GM12878 (cell line): ENCODE results near the gene PCCA. TPM values are rescaled to one million over a fixed set of nuclear protein-coding genes. Genes with fewer than 3 reads are reported as not detected.

Experiments used
- ATAC-seq: fragments of 200-7000 bp; cut with Tn5 transposase; 3 replicates; pipeline ENCODE4 v1.9.1; 2020; ENCODE audit warnings: mild to moderate bottlenecking, moderate library complexity
- BruUV-seq: library from RNA; stranded (reverse); fragments of 400-500 nt; replicated peaks from 2 replicates; lab custom pipeline; 2021; lab: Mats Ljungman, UMichigan
- CTCF ChIA-PET: fragments of 300-600 bp; sonication (Branson Sonifier 250); formaldehyde crosslinking; extraction: SDS; loops from one replicate; lab custom pipeline; 2021; ENCODE audit warnings: inconsistent platforms; lab: Yijun Ruan, JAX
- POLR2A ChIA-PET: fragments of 350-600 bp; formaldehyde crosslinking; extraction: SDS; loops from one replicate; lab custom pipeline; 2021; ENCODE audit warnings: inconsistent platforms; lab: Charles Lee
- RAD21 ChIA-PET: fragments of 300-600 bp; sonication (Branson Sonifier 250); formaldehyde crosslinking; loops from one replicate; lab custom pipeline; 2023; ENCODE audit warnings: antibody characterized with exemption; ENCODE audit not compliant: unreplicated experiment; lab: Charles Lee
- SMC1A ChIA-PET: fragments of 300-600 bp; sonication (Branson Sonifier 250); formaldehyde crosslinking; loops from one replicate; lab custom pipeline; 2023; ENCODE audit not compliant: unreplicated experiment, uncharacterized antibody; lab: Charles Lee
- DNase-seq: peaks from one replicate; pipeline ENCODE4 v3.0.0-alpha.2; 2011; ENCODE audit warnings: low read depth, low spot score
- FAIRE-seq: peaks from 3 replicates; lab custom pipeline; 2011; peaks lifted over from hg19 to GRCh38; lab: Jason Lieb, UNC
- H2AFZ ChIP-seq: 2 replicates; pipeline ENCODE4 v1.6.0; 2011; ENCODE audit warnings: low read depth, low read length, control low read depth; ENCODE audit not compliant: control insufficient read depth
- H3K27ac ChIP-seq: 2 replicates; pipeline ENCODE4 v1.5.1; 2011; ENCODE audit warnings: control low read depth; ENCODE audit not compliant: control insufficient read depth, insufficient read depth
- H3K27me3 ChIP-seq, 2 experiments: replicated peaks in 1 of 2; 2 replicates each; pipeline versions ENCODE4 v1.6.0 to v1.6.1; 2011; ENCODE audit warnings: low read length in 1 of 2; ENCODE audit not compliant: control insufficient read depth in 2 of 2, insufficient read depth in 2 of 2
- H3K36me3 ChIP-seq, 2 experiments: 2 replicates each; pipeline ENCODE4 v1.5.1; 2011; ENCODE audit warnings: low read length in 1 of 2; ENCODE audit not compliant: control insufficient read depth in 2 of 2, insufficient read depth in 2 of 2
- H3K4me1 ChIP-seq: 2 replicates; pipeline ENCODE4 v1.6.1; 2011; ENCODE audit warnings: mild to moderate bottlenecking, low read length, moderate library complexity, mixed read lengths; ENCODE audit not compliant: control insufficient read depth, insufficient read depth
- H3K4me2 ChIP-seq: 2 replicates; pipeline ENCODE4 v1.6.0; 2011; ENCODE audit warnings: control low read depth; ENCODE audit not compliant: control insufficient read depth, insufficient read depth
- H3K4me3 ChIP-seq: fragments of 200-600 bp; sonication (generic); 2 replicates; pipeline ENCODE4 v1.5.1; 2016
- H3K79me2 ChIP-seq: 2 replicates; pipeline ENCODE4 v1.6.0; 2011; ENCODE audit warnings: low read length; ENCODE audit not compliant: control insufficient read depth, insufficient read depth
- H3K9ac ChIP-seq: 2 replicates; pipeline ENCODE4 v1.8.0; 2011; ENCODE audit warnings: low read length, control low read depth, mixed read lengths; ENCODE audit not compliant: control insufficient read depth, insufficient read depth
- H3K9me3 ChIP-seq: replicated peaks from 3 replicates; pipeline ENCODE4 v1.5.1; 2011; ENCODE audit warnings: mild to moderate bottlenecking, low read length; ENCODE audit not compliant: control insufficient read depth, insufficient read depth
- H4K20me1 ChIP-seq: 2 replicates; pipeline ENCODE4 v1.6.0; 2011; ENCODE audit not compliant: control insufficient read depth, insufficient read depth
- BCL11A ChIP-seq: IDR thresholded peaks from 2 replicates; pipeline ENCODE4 v1.6.1; 2011; ENCODE audit warnings: low read depth, low read length
- GATAD2B ChIP-seq: fragments of 450-650 bp; conservative IDR thresholded peaks from 2 replicates; pipeline ENCODE4 v1.6.1; 2017; ENCODE audit warnings: low read depth, mild to moderate bottlenecking, moderate library complexity
- IRF5 ChIP-seq: fragments of 450-650 bp; IDR thresholded peaks from 2 replicates; pipeline ENCODE4 v1.6.1; 2017; ENCODE audit warnings: borderline replicate concordance
- NKRF ChIP-seq: fragments of 450-650 bp; conservative IDR thresholded peaks from 2 replicates; pipeline ENCODE4 v1.6.1; 2017; ENCODE audit warnings: mild to moderate bottlenecking, moderate library complexity
- RB1 ChIP-seq: fragments of 450-650 bp; formaldehyde crosslinking; IDR thresholded peaks from 2 replicates; pipeline ENCODE4 v1.6.1; 2017; ENCODE audit warnings: mild to moderate bottlenecking, borderline replicate concordance
- SMC3 ChIP-seq: IDR thresholded peaks from 2 replicates; pipeline ENCODE4 v1.6.1; 2011; ENCODE audit warnings: low read length, improper control_type of control experiment, borderline replicate concordance
- ZNF24 ChIP-seq: fragments of 450-650 bp; IDR thresholded peaks from 2 replicates; pipeline ENCODE4 v1.6.1; 2017; ENCODE audit warnings: antibody characterized with exemption, mild to moderate bottlenecking
- WGBS: methylation state at CpG from one replicate; pipeline ENCODE4 v1.1.6; 2016; ENCODE audit warnings: low lambda C conversion rate; ENCODE audit not compliant: insufficient replicate concordance, insufficient coverage; ENCODE audit errors: missing lambda C conversion rate; 5-methylcytosine and 5-hydroxymethylcytosine counted together
- in situ Hi-C: fragments of 300-500 bp; cut with MboI; formaldehyde crosslinking; loops from 9 replicates; pipeline ENCODE4 v1.14.3; 2018; ENCODE audit warnings: mixed read lengths
- intact Hi-C: fragments of 100-400 bp; cut with micrococcal nuclease; formaldehyde crosslinking; loops from one replicate; pipeline ENCODE4 v1.14.2; 2022; ENCODE audit not compliant: unreplicated experiment
- polyA plus RNA-seq, 11 experiments: library from polyadenylated mRNA; depleted of rRNA in 4 of 11; unstranded in 6 of 11; stranded (reverse) in 5 of 11; fragments of >200 nt; fragmentation: Nextera tagmentation in 4 of 11; fragmentation: Illumina TruSeq in 1 of 11; extraction: Ambion mirVana in 4 of 11; extraction: Trizol in 1 of 11; gene quantifications; 1 replicate in 1 of 11; 2 replicates in 10 of 11; pipeline versions ENCODE4 v1.2.1 to v1.2.3, GENCODE V29; 2011 to 2016; ENCODE audit warnings: inconsistent platforms in 2 of 11, missing spikeins in 2 of 11, low read depth in 1 of 11
- total RNA-seq, 4 experiments: library from RNA; depleted of rRNA in 3 of 4; stranded (reverse); fragments of >200 nt in 3 of 4; fragmentation: Illumina TruSeq in 1 of 4; extraction: Trizol in 1 of 4; gene quantifications; 2 replicates each; pipeline versions ENCODE4 v1.2.1 to v1.2.3, GENCODE V29; 2013 to 2021
- TF ChIP-seq, protein P1 (sequence below): fragments of 150-350 bp; IDR thresholded peaks from 2 replicates; pipeline ENCODE4 v1.6.1; 2016; ENCODE audit warnings: low read depth, low read length

PCCA gene
- total and polyA plus RNA-seq, 10 of the 15 experiments (the other 5 are each of a cell fraction or from before 2014, with no cell fraction given) = 5.9 to 18.2 (median 12.4) TPM

- Histone ChIP-seq H3K9ac (no peak overlapping the region), H3K9me3 (no peaks in the 10 kb centered on the region), H3K27me3 (no peaks in the 10 kb centered on the region), H4K20me1 (no peaks in the 10 kb centered on the region), H3K36me3 (no peaks in the 10 kb centered on the region), H3K4me3 (no peak overlapping the region), H3K4me1 (no peaks in the 10 kb centered on the region), H3K27ac (no peak overlapping the region), H3K4me2 (no peak overlapping the region), H3K79me2 (no peaks in the 10 kb centered on the region), H2AFZ (no peak overlapping the region)
- BruUV-seq = no TSS peak
- ATAC-seq = no peak
- ChIA-PET POLR2A (no interaction called here), SMC1A (no interaction called here), CTCF (no interaction called here), RAD21 (no interaction called here)
- in situ Hi-C loops = no loop called here
- peak; percentile 27 for FAIRE-seq
- intact Hi-C loops = no loop called here
- WGBS = 38% methylated on average over 1 of the region's 1 CpG
- TF ChIP-seq SMC3 = no peak
- no peak for TF ChIP-seq NKRF
- TF ChIP-seq IRF5 = no peak
- TF ChIP-seq RB1 = no peak
- no peak for TF ChIP-seq ZNF24
- no peak for TF ChIP-seq GATAD2B
- TF ChIP-seq BCL11A = no peak
- TF ChIP-seq, protein P1, sequence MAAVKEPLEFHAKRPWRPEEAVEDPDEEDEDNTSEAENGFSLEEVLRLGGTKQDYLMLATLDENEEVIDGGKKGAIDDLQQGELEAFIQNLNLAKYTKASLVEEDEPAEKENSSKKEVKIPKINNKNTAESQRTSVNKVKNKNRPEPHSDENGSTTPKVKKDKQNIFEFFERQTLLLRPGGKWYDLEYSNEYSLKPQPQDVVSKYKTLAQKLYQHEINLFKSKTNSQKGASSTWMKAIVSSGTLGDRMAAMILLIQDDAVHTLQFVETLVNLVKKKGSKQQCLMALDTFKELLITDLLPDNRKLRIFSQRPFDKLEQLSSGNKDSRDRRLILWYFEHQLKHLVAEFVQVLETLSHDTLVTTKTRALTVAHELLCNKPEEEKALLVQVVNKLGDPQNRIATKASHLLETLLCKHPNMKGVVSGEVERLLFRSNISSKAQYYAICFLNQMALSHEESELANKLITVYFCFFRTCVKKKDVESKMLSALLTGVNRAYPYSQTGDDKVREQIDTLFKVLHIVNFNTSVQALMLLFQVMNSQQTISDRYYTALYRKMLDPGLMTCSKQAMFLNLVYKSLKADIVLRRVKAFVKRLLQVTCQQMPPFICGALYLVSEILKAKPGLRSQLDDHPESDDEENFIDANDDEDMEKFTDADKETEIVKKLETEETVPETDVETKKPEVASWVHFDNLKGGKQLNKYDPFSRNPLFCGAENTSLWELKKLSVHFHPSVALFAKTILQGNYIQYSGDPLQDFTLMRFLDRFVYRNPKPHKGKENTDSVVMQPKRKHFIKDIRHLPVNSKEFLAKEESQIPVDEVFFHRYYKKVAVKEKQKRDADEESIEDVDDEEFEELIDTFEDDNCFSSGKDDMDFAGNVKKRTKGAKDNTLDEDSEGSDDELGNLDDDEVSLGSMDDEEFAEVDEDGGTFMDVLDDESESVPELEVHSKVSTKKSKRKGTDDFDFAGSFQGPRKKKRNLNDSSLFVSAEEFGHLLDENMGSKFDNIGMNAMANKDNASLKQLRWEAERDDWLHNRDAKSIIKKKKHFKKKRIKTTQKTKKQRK = no peak
- DNase-seq = no peak
Observed at GRCh38 chr13:100323937-100324336, 235.0 kb downstream of the PCCA start.
